Testis (tissue), 3 donors: ENCODE results near the gene TEAD2. TPM values are rescaled to one million over a fixed set of nuclear protein-coding genes. Genes with fewer than 3 reads are reported as not detected.

Source experiments
- DNase-seq: peaks from one replicate; pipeline ENCODE4 v3.0.0-alpha.2; 2019
- H3K27ac ChIP-seq, 2 donors: fragments of 200-600 bp; sonication (generic); one replicate each; pipeline ENCODE4 v1.5.1; 2019
- H3K27me3 ChIP-seq: fragments of 200-600 bp; sonication (generic); one replicate; pipeline ENCODE4 v1.5.1; 2019
- H3K36me3 ChIP-seq: fragments of 200-600 bp; sonication (generic); one replicate; pipeline ENCODE4 v1.5.1; 2017; ENCODE audit warnings: low read depth; ENCODE audit errors: missing control alignments
- H3K4me1 ChIP-seq: fragments of 200-600 bp; sonication (generic); one replicate; pipeline ENCODE4 v1.5.1; 2019
- H3K4me3 ChIP-seq, 2 donors: fragments of 200-600 bp; sonication (generic); one replicate each; pipeline ENCODE4 v1.5.1; 2017 to 2019
- H3K9me3 ChIP-seq: fragments of 200-600 bp; sonication (generic); one replicate; pipeline ENCODE4 v1.5.1; 2017
- CTCF ChIP-seq, 3 experiments: fragments of 450-650 bp in 2 of 3; fragments of 200-600 bp in 1 of 3; sonication (generic) in 1 of 3; IDR thresholded peaks; one replicate each; pipeline ENCODE4 v1.5.1; 2016 to 2019; ENCODE audit warnings: antibody characterized with exemption in 3 of 3, mild to moderate bottlenecking in 2 of 3, moderate library complexity in 1 of 3
- POLR2A ChIP-seq: fragments of 450-650 bp; IDR thresholded peaks from one replicate; pipeline ENCODE4 v1.6.1; 2017; ENCODE audit warnings: antibody characterized with exemption, mild to moderate bottlenecking, moderate library complexity
- WGBS, 2 donors: methylation state at CpG; one replicate each; pipeline ENCODE4 v1.1.5; 2018; 5-methylcytosine and 5-hydroxymethylcytosine counted together
- intact Hi-C: fragments of 100-400 bp; cut with DNase I; formaldehyde crosslinking; loops from one replicate; pipeline ENCODE4 v1.15.1; 2023; ENCODE audit warnings: low total_unique reads
- polyA plus RNA-seq: library from polyadenylated mRNA; stranded (reverse); fragments of 350-450 nt; fragmentation: Illumina TruSeq; extraction: RNeasy Lipid Tissue Mini Kit (QIAGEN cat#74804); gene quantifications from one replicate; pipeline ENCODE4 v1.2.3, GENCODE V29; 2014; ENCODE audit warnings: low read depth, low replicate concordance; ENCODE audit not compliant: insufficient read depth
- total RNA-seq, 2 donors: library from RNA; depleted of rRNA; stranded (reverse); fragments of >200 nt; gene quantifications; one replicate each; pipeline ENCODE4 v1.2.3, GENCODE V29; 2016

Gene TEAD2
- total and polyA plus RNA-seq, 3 donors from 2014 or later, result 12.6 to 29.6 (median 20.8) TPM

- TF ChIP-seq CTCF (IDR thresholded peaks at IDR 0.05), result no peak
- no peak for TF ChIP-seq POLR2A
- no peaks in the 10 kb centered on the region for H3K9me3 ChIP-seq
- H3K27ac ChIP-seq, result peak overlapping the region; percentile 79 to 94
- WGBS, 2 donors, result 2 to 3% methylated on average over 13 to 27 of the region's 27 CpGs
- peak overlapping the region; percentile 69 to 74 for H3K4me3 ChIP-seq
- peaks cover 14% of the 10 kb centered on the region for H3K4me1 ChIP-seq
- H3K27me3 ChIP-seq, result no peaks in the 10 kb centered on the region
- DNase-seq, result peak; percentile 71
- no peaks in the 10 kb centered on the region for H3K36me3 ChIP-seq
- intact Hi-C loops, result no loop called here
Measured at GRCh38 chr19:49361438-49362047, 673 bp downstream of the TEAD2 start.

GRCh38 chr19:49359851-49360820 lies 2.1 kb downstream of the TEAD2 start:
- Histone ChIP-seq H3K4me1 (peaks cover 14% of the 10 kb centered on the region), H3K27ac (peak overlapping the region in 1 of 2 donors; percentile 79), H3K36me3 (no peaks in the 10 kb centered on the region), H3K27me3 (no peaks in the 10 kb centered on the region), H3K9me3 (no peaks in the 10 kb centered on the region), H3K4me3 (no peak overlapping the region)
- TF ChIP-seq CTCF (IDR thresholded peaks at IDR 0.05) (no peak), POLR2A (no peak)
- DNase-seq, result no peak
- intact Hi-C loops, result no loop called here
- WGBS, 2 donors, result 81 to 84% methylated on average over 10 to 17 of the region's 17 CpGs

- H3K27me3 ChIP-seq, result no peaks in the 10 kb centered on the region
- H3K36me3 ChIP-seq, result no peaks in the 10 kb centered on the region
- no peak overlapping the region for H3K27ac ChIP-seq
- intact Hi-C loops, result no loop called here
- H3K4me3 ChIP-seq, result no peak overlapping the region
- peaks cover 11% of the 10 kb centered on the region for H3K4me1 ChIP-seq
- WGBS, 2 donors, result 86 to 89% methylated on average over 9 of the region's 9 CpGs
- no peaks in the 10 kb centered on the region for H3K9me3 ChIP-seq
- no peak for TF ChIP-seq POLR2A
- no peak for TF ChIP-seq CTCF (IDR thresholded peaks at IDR 0.05)
- DNase-seq, result no peak
Measured at GRCh38 chr19:49357186-49357585, 5.0 kb downstream of the TEAD2 start.

- Histone ChIP-seq H3K9me3 (no peaks in the 10 kb centered on the region), H3K4me3 (no peak overlapping the region), H3K36me3 (no peaks in the 10 kb centered on the region), H3K27ac (no peak overlapping the region), H3K27me3 (no peaks in the 10 kb centered on the region), H3K4me1 (peaks cover 3% of the 10 kb centered on the region)
- DNase-seq, result no peak
- intact Hi-C loops, result no loop called here
- no peak for TF ChIP-seq POLR2A
- TF ChIP-seq CTCF (IDR thresholded peaks at IDR 0.05), result no peak
- WGBS, 2 donors, result 59 to 65% methylated on average over 7 of the region's 7 CpGs
Measured at GRCh38 chr19:49356382-49356781, 5.8 kb downstream of the TEAD2 start.
